Upper lobe of left lung (tissue), 4 donors: Measurements from ENCODE around the gene SRGAP3.

Source experiments
- EP300 ChIP-seq, 4 donors: sonication (generic); formaldehyde crosslinking; IDR thresholded peaks; one replicate each; pipeline ENCODE4 v1.5.1; 2017; ENCODE audit warnings: antibody characterized with exemption in 4 of 4, control low read depth in 2 of 4
- POLR2A ChIP-seq, 4 donors: fragments of 450-650 bp; IDR thresholded peaks; one replicate each; pipeline ENCODE4 v1.5.1; 2016 to 2017; ENCODE audit warnings: antibody characterized with exemption in 4 of 4, mild to moderate bottlenecking in 2 of 4
- POLR2AphosphoS5 ChIP-seq, 2 donors: sonication (generic); formaldehyde crosslinking; IDR thresholded peaks; one replicate each; pipeline ENCODE4 v1.5.1; 2017; ENCODE audit warnings: antibody characterized with exemption in 2 of 2
- TF ChIP-seq, protein P1 (sequence below), 6 experiments: fragments of 450-650 bp in 4 of 6; fragments of 200-600 bp in 2 of 6; sonication (generic) in 2 of 6; IDR thresholded peaks; one replicate each; pipeline ENCODE4 v1.5.1; 2016 to 2019; ENCODE audit warnings: antibody characterized with exemption in 6 of 6

- TF ChIP-seq, protein P1, sequence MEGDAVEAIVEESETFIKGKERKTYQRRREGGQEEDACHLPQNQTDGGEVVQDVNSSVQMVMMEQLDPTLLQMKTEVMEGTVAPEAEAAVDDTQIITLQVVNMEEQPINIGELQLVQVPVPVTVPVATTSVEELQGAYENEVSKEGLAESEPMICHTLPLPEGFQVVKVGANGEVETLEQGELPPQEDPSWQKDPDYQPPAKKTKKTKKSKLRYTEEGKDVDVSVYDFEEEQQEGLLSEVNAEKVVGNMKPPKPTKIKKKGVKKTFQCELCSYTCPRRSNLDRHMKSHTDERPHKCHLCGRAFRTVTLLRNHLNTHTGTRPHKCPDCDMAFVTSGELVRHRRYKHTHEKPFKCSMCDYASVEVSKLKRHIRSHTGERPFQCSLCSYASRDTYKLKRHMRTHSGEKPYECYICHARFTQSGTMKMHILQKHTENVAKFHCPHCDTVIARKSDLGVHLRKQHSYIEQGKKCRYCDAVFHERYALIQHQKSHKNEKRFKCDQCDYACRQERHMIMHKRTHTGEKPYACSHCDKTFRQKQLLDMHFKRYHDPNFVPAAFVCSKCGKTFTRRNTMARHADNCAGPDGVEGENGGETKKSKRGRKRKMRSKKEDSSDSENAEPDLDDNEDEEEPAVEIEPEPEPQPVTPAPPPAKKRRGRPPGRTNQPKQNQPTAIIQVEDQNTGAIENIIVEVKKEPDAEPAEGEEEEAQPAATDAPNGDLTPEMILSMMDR (IDR thresholded peaks at IDR 0.05), result no peak
- TF ChIP-seq POLR2AphosphoS5 (IDR thresholded peaks at IDR 0.05) (no peak), POLR2A (IDR thresholded peaks at IDR 0.05) (no peak), EP300 (IDR thresholded peaks at IDR 0.05) (no peak)
These were observed 230.0 kb downstream of the SRGAP3 start for GRCh38 chr3:9019259-9019961.
